ENCODE data around the gene OPCML.

Gene OPCML

GRCh38 chr11:132876705-132877104 is 655.6 kb downstream of the OPCML start:
- H3K9me3 Mint-ChIP-seq, result no peaks in the 10 kb centered on the region
- TF ChIP-seq CTCF (IDR thresholded peaks at IDR 0.05; ENCODE audit: unreplicated experiment in 3 of 3), result no peak
- no peak overlapping the region for H3K27ac Mint-ChIP-seq
- no peak overlapping the region for H3K4me3 Mint-ChIP-seq
- H3K4me1 Mint-ChIP-seq, result peaks cover 15% of the 10 kb centered on the region
- no peaks in the 10 kb centered on the region for H3K36me3 Mint-ChIP-seq (ENCODE audit: low read depth)
- peaks cover 7% of the 10 kb centered on the region for H3K27me3 Mint-ChIP-seq (ENCODE audit: low read depth)

- no peak overlapping the region for H3K4me3 Mint-ChIP-seq
- no peak overlapping the region for H3K27ac Mint-ChIP-seq
- peaks cover 7% of the 10 kb centered on the region for H3K27me3 Mint-ChIP-seq (ENCODE audit: low read depth)
- no peaks in the 10 kb centered on the region for H3K36me3 Mint-ChIP-seq (ENCODE audit: low read depth)
- H3K9me3 Mint-ChIP-seq, result no peaks in the 10 kb centered on the region
- no peak for TF ChIP-seq CTCF (IDR thresholded peaks at IDR 0.05; ENCODE audit: unreplicated experiment in 3 of 3)
- H3K4me1 Mint-ChIP-seq, result peaks cover 13% of the 10 kb centered on the region
Measured at GRCh38 chr11:132876239-132876638, 656.1 kb downstream of the OPCML start.

GRCh38 chr11:132874638-132875037 is 657.7 kb downstream of the OPCML start:
- Mint-ChIP-seq H3K4me3 (no peak overlapping the region), H3K36me3 (ENCODE audit: low read depth) (no peaks in the 10 kb centered on the region), H3K4me1 (peaks cover 8% of the 10 kb centered on the region), H3K9me3 (no peaks in the 10 kb centered on the region), H3K27me3 (ENCODE audit: low read depth) (peaks cover 7% of the 10 kb centered on the region), H3K27ac (peak overlapping the region in 1 of 3 experiments; percentile 22)
- TF ChIP-seq CTCF (IDR thresholded peaks at IDR 0.05; ENCODE audit: unreplicated experiment in 3 of 3), result no peak

- Mint-ChIP-seq H3K4me1 (peaks cover 8% of the 10 kb centered on the region), H3K27ac (no peak overlapping the region), H3K36me3 (ENCODE audit: low read depth) (no peaks in the 10 kb centered on the region), H3K4me3 (no peak overlapping the region), H3K9me3 (no peaks in the 10 kb centered on the region), H3K27me3 (ENCODE audit: low read depth) (peaks cover 11% of the 10 kb centered on the region)
- TF ChIP-seq CTCF (IDR thresholded peaks at IDR 0.05; ENCODE audit: unreplicated experiment in 3 of 3), result no peak
Measured at GRCh38 chr11:132873841-132874240, 658.5 kb downstream of the OPCML start.

GRCh38 chr11:132872211-132872610 is 660.1 kb downstream of the OPCML start:
- H3K36me3 Mint-ChIP-seq (ENCODE audit: low read depth), result no peaks in the 10 kb centered on the region
- peaks cover 16% of the 10 kb centered on the region for H3K4me1 Mint-ChIP-seq
- TF ChIP-seq CTCF (IDR thresholded peaks at IDR 0.05; ENCODE audit: unreplicated experiment in 3 of 3), result no peak
- no peak overlapping the region for H3K4me3 Mint-ChIP-seq
- H3K27ac Mint-ChIP-seq, result peak overlapping the region; percentile 24 to 36 (median 27)
- peaks cover 11% of the 10 kb centered on the region for H3K27me3 Mint-ChIP-seq (ENCODE audit: low read depth)
- H3K9me3 Mint-ChIP-seq, result no peaks in the 10 kb centered on the region

- H3K36me3 Mint-ChIP-seq (ENCODE audit: low read depth), result no peaks in the 10 kb centered on the region
- no peaks in the 10 kb centered on the region for H3K9me3 Mint-ChIP-seq
- H3K27me3 Mint-ChIP-seq (ENCODE audit: low read depth), result peaks cover 4% of the 10 kb centered on the region
- peaks cover 29% of the 10 kb centered on the region for H3K4me1 Mint-ChIP-seq
- no peak overlapping the region for H3K4me3 Mint-ChIP-seq
- H3K27ac Mint-ChIP-seq, result peak overlapping the region; percentile 2 to 77 (median 31)
- no peak for TF ChIP-seq CTCF (IDR thresholded peaks at IDR 0.05; ENCODE audit: unreplicated experiment in 3 of 3)
Measured at GRCh38 chr11:132866783-132867545, 665.3 kb downstream of the OPCML start.
